Hepatocyte (in vitro differentiated cells): ENCODE measurements around the gene CA11.

Source experiments
- EZH2 ChIP-seq: fragments of 200-600 bp; sonication (generic); IDR thresholded peaks from 2 replicates; pipeline ENCODE4 v1.6.1; 2016; ENCODE audit warnings: antibody characterized with exemption, mild to moderate bottlenecking, borderline replicate concordance
- EZH2phosphoT487 ChIP-seq: fragments of 200-600 bp; sonication (generic); IDR thresholded peaks from one replicate; pipeline ENCODE4 v1.6.1; 2018; ENCODE audit warnings: antibody characterized with exemption, mild to moderate bottlenecking, low read depth, moderate library complexity; ENCODE audit not compliant: unreplicated experiment, severe bottlenecking
- TF ChIP-seq, protein P1 (sequence below): fragments of 200-600 bp; sonication (generic); IDR thresholded peaks from 2 replicates; pipeline ENCODE4 v1.5.1; 2016; ENCODE audit warnings: antibody characterized with exemption, mild to moderate bottlenecking; ENCODE audit not compliant: poor library complexity

- no peak for TF ChIP-seq EZH2
- TF ChIP-seq, protein P1, sequence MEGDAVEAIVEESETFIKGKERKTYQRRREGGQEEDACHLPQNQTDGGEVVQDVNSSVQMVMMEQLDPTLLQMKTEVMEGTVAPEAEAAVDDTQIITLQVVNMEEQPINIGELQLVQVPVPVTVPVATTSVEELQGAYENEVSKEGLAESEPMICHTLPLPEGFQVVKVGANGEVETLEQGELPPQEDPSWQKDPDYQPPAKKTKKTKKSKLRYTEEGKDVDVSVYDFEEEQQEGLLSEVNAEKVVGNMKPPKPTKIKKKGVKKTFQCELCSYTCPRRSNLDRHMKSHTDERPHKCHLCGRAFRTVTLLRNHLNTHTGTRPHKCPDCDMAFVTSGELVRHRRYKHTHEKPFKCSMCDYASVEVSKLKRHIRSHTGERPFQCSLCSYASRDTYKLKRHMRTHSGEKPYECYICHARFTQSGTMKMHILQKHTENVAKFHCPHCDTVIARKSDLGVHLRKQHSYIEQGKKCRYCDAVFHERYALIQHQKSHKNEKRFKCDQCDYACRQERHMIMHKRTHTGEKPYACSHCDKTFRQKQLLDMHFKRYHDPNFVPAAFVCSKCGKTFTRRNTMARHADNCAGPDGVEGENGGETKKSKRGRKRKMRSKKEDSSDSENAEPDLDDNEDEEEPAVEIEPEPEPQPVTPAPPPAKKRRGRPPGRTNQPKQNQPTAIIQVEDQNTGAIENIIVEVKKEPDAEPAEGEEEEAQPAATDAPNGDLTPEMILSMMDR: no peak
- TF ChIP-seq EZH2phosphoT487: no peak
Measured at GRCh38 chr19:48674216-48674809, 28.3 kb upstream of the CA11 start.
